ENCODE measurements around the gene C10orf95.

C10orf95 gene

GRCh38 chr10:102418622-102419268, 32.6 kb downstream of the C10orf95 start, which contains the start of gene PSD:
Gene PSD (minus strand): TSS chr10:102418785. CDS start chr10:102417038, 1,747 bp downstream.
- H2BK5ac ChIP-seq (ENCODE audit: low read depth, low read length, poor library complexity) = no peak within 1 kb of the TSS

GRCh38 chr10:102416695-102417094, 34.6 kb downstream of the C10orf95 start:
- Histone ChIP-seq H4K91ac (ENCODE audit: low read depth, low read length) (no peak overlapping the region), H2AK5ac (ENCODE audit: low read length) (no peak overlapping the region), H2AFZ (ENCODE audit: insufficient read depth, low read length, poor library complexity) (no peak overlapping the region), H3K14ac (ENCODE audit: low read length) (no peak overlapping the region), H3K4me1 (ENCODE audit: control insufficient read depth in 1 of 2, insufficient read depth in 2 of 2, low read length in 2 of 2) (peaks cover 9 to 16% of the 10 kb centered on the region in 2 experiments), H2BK12ac (ENCODE audit: low read length) (no peak overlapping the region), H2BK120ac (ENCODE audit: insufficient read depth, low read length, poor library complexity) (no peak overlapping the region), H3K4me2 (ENCODE audit: low read length) (no peak overlapping the region), H4K12ac (ENCODE audit: low read depth, low read length) (no peak overlapping the region), H3K36me3 (ENCODE audit: control insufficient read depth in 1 of 2, insufficient read depth in 2 of 2, low read length in 2 of 2) (no peaks in the 10 kb centered on the region), H3K9me3 (ENCODE audit: insufficient read depth, low read depth, low read length) (peaks cover 5% of the 10 kb centered on the region), H3K4ac (ENCODE audit: low read depth, low read length) (no peak overlapping the region), H3K79me2 (ENCODE audit: control insufficient read depth, insufficient read depth, low read length, poor library complexity) (peaks cover 4% of the 10 kb centered on the region), H3K4me3 (ENCODE audit: low read depth, low read length) (no peak overlapping the region), H3K9ac (ENCODE audit: low read length) (no peak overlapping the region), H2BK5ac (ENCODE audit: low read depth, low read length, poor library complexity) (no peak overlapping the region), H3K18ac (ENCODE audit: low read length) (no peak overlapping the region), H4K8ac (ENCODE audit: low read depth, low read length) (no peak overlapping the region), H3K27me3 (ENCODE audit: insufficient read depth, low read length) (peaks cover 12% of the 10 kb centered on the region), H3K23ac (ENCODE audit: low read length) (no peak overlapping the region), H3K79me1 (ENCODE audit: low read length) (peaks cover 4% of the 10 kb centered on the region), H3K27ac (ENCODE audit: low read depth, low read length) (no peak overlapping the region)
- WGBS (ENCODE audit: extremely low coverage, insufficient coverage, insufficient read length) = no CpG with 5 or more reads among the region's 20 CpGs
- no peak for DNase-seq

More at GRCh38 chr10:102418622-102419268, 32.6 kb downstream of the C10orf95 start, which contains the start of gene PSD:
- Histone ChIP-seq H3K4ac (ENCODE audit: low read depth, low read length) (no peak within 1 kb of the TSS), H2AFZ (ENCODE audit: insufficient read depth, low read length, poor library complexity) (peak within 1 kb of the TSS; percentile 38), H3K9ac (ENCODE audit: low read length) (no peak within 1 kb of the TSS), H3K4me1 (ENCODE audit: control insufficient read depth in 1 of 2, insufficient read depth in 2 of 2, low read length in 2 of 2) (peaks cover 16 to 27% of the 10 kb centered on the region in 2 experiments), H2BK12ac (ENCODE audit: low read length) (no peak within 1 kb of the TSS), H2AK5ac (ENCODE audit: low read length) (no peak within 1 kb of the TSS), H3K79me1 (ENCODE audit: low read length) (peaks cover 8% of the 10 kb centered on the region), H3K18ac (ENCODE audit: low read length) (no peak within 1 kb of the TSS), H3K27me3 (ENCODE audit: insufficient read depth, low read length) (peaks cover 7% of the 10 kb centered on the region), H3K36me3 (ENCODE audit: control insufficient read depth in 1 of 2, insufficient read depth in 2 of 2, low read length in 2 of 2) (peaks cover 8 to 10% of the 10 kb centered on the region in 2 experiments), H4K12ac (ENCODE audit: low read depth, low read length) (no peak within 1 kb of the TSS), H3K4me2 (ENCODE audit: low read length) (peak within 1 kb of the TSS; percentile 88), H3K23ac (ENCODE audit: low read length) (no peak within 1 kb of the TSS), H3K27ac (ENCODE audit: low read depth, low read length) (no peak within 1 kb of the TSS), H3K79me2 (ENCODE audit: control insufficient read depth, insufficient read depth, low read length, poor library complexity) (peaks cover 4% of the 10 kb centered on the region), H3K9me3 (ENCODE audit: insufficient read depth, low read depth, low read length) (peaks cover 5% of the 10 kb centered on the region), H4K91ac (ENCODE audit: low read depth, low read length) (no peak within 1 kb of the TSS), H3K4me3 (ENCODE audit: low read depth, low read length) (peak within 1 kb of the TSS; percentile 68), H2BK120ac (ENCODE audit: insufficient read depth, low read length, poor library complexity) (no peak within 1 kb of the TSS), H4K8ac (ENCODE audit: low read depth, low read length) (no peak within 1 kb of the TSS), H3K14ac (ENCODE audit: low read length) (no peak within 1 kb of the TSS)
- DNase-seq = no peak
- no CpG with 5 or more reads among the region's 45 CpGs for WGBS (ENCODE audit: extremely low coverage, insufficient coverage, insufficient read length)

- Histone ChIP-seq H2BK120ac (ENCODE audit: insufficient read depth, low read length, poor library complexity) (no peak overlapping the region), H3K27ac (ENCODE audit: low read depth, low read length) (no peak overlapping the region), H3K4me1 (ENCODE audit: control insufficient read depth in 1 of 2, insufficient read depth in 2 of 2, low read length in 2 of 2) (peaks cover 9 to 15% of the 10 kb centered on the region in 2 experiments), H3K4me3 (ENCODE audit: low read depth, low read length) (no peak overlapping the region), H3K36me3 (ENCODE audit: control insufficient read depth in 1 of 2, insufficient read depth in 2 of 2, low read length in 2 of 2) (no peaks in the 10 kb centered on the region), H4K91ac (ENCODE audit: low read depth, low read length) (no peak overlapping the region), H3K27me3 (ENCODE audit: insufficient read depth, low read length) (peaks cover 16% of the 10 kb centered on the region), H3K9me3 (ENCODE audit: insufficient read depth, low read depth, low read length) (peaks cover 5% of the 10 kb centered on the region), H2AFZ (ENCODE audit: insufficient read depth, low read length, poor library complexity) (no peak overlapping the region), H3K79me1 (ENCODE audit: low read length) (peaks cover 4% of the 10 kb centered on the region), H3K9ac (ENCODE audit: low read length) (no peak overlapping the region), H4K8ac (ENCODE audit: low read depth, low read length) (no peak overlapping the region), H3K79me2 (ENCODE audit: control insufficient read depth, insufficient read depth, low read length, poor library complexity) (peaks cover 4% of the 10 kb centered on the region), H3K14ac (ENCODE audit: low read length) (no peak overlapping the region), H2AK5ac (ENCODE audit: low read length) (no peak overlapping the region), H2BK5ac (ENCODE audit: low read depth, low read length, poor library complexity) (no peak overlapping the region), H3K4me2 (ENCODE audit: low read length) (no peak overlapping the region), H3K18ac (ENCODE audit: low read length) (no peak overlapping the region), H4K12ac (ENCODE audit: low read depth, low read length) (no peak overlapping the region), H3K23ac (ENCODE audit: low read length) (no peak overlapping the region), H2BK12ac (ENCODE audit: low read length) (no peak overlapping the region), H3K4ac (ENCODE audit: low read depth, low read length) (no peak overlapping the region)
- no CpG with 5 or more reads among the region's 9 CpGs for WGBS (ENCODE audit: extremely low coverage, insufficient coverage, insufficient read length)
- DNase-seq = no peak
These were observed 35.1 kb downstream of the C10orf95 start for GRCh38 chr10:102416283-102416682.

- Histone ChIP-seq H4K12ac (ENCODE audit: low read depth, low read length) (no peak overlapping the region), H4K91ac (ENCODE audit: low read depth, low read length) (no peak overlapping the region), H2AFZ (ENCODE audit: insufficient read depth, low read length, poor library complexity) (no peak overlapping the region), H3K4me3 (ENCODE audit: low read depth, low read length) (no peak overlapping the region), H3K27me3 (ENCODE audit: insufficient read depth, low read length) (peaks cover 31% of the 10 kb centered on the region), H2AK5ac (ENCODE audit: low read length) (no peak overlapping the region), H4K8ac (ENCODE audit: low read depth, low read length) (no peak overlapping the region), H3K79me2 (ENCODE audit: control insufficient read depth, insufficient read depth, low read length, poor library complexity) (no peaks in the 10 kb centered on the region), H3K23ac (ENCODE audit: low read length) (no peak overlapping the region), H3K4me2 (ENCODE audit: low read length) (no peak overlapping the region), H3K4ac (ENCODE audit: low read depth, low read length) (no peak overlapping the region), H3K14ac (ENCODE audit: low read length) (no peak overlapping the region), H3K9me3 (ENCODE audit: insufficient read depth, low read depth, low read length) (peaks cover 8% of the 10 kb centered on the region), H3K18ac (ENCODE audit: low read length) (no peak overlapping the region), H2BK120ac (ENCODE audit: insufficient read depth, low read length, poor library complexity) (no peak overlapping the region), H3K9ac (ENCODE audit: low read length) (no peak overlapping the region), H3K27ac (ENCODE audit: low read depth, low read length) (no peak overlapping the region), H3K4me1 (ENCODE audit: control insufficient read depth in 1 of 2, insufficient read depth in 2 of 2, low read length in 2 of 2) (peaks cover 9 to 15% of the 10 kb centered on the region in 2 experiments), H3K36me3 (ENCODE audit: control insufficient read depth in 1 of 2, insufficient read depth in 2 of 2, low read length in 2 of 2) (no peaks in the 10 kb centered on the region), H3K79me1 (ENCODE audit: low read length) (no peaks in the 10 kb centered on the region), H2BK5ac (ENCODE audit: low read depth, low read length, poor library complexity) (no peak overlapping the region), H2BK12ac (ENCODE audit: low read length) (no peak overlapping the region)
- no CpG with 5 or more reads among the region's 20 CpGs for WGBS (ENCODE audit: extremely low coverage, insufficient coverage, insufficient read length)
- DNase-seq = no peak
These were observed 36.6 kb downstream of the C10orf95 start for GRCh38 chr10:102414749-102415148.
